Mononuclear cell (primary cell): ENCODE measurements around the gene KRTAP10-6. TPM values are rescaled to one million over a fixed set of nuclear protein-coding genes. Genes with fewer than 3 reads are reported as not detected.
"Not testable (repeated sequence)": the region's sequence is repeated elsewhere in the genome, so short reads cannot be mapped to it uniquely, and the experiment has no call there.

Experiments
- H3K27me3 ChIP-seq: 2 replicates; pipeline ENCODE4 v1.6.0; 2011; ENCODE audit warnings: low read length, control low read depth; ENCODE audit not compliant: insufficient read depth
- H3K4me1 ChIP-seq: 2 replicates; pipeline ENCODE4 v1.5.1; 2011; ENCODE audit warnings: mild to moderate bottlenecking, low read length, control low read depth; ENCODE audit not compliant: insufficient read depth
- H3K4me3 ChIP-seq: 2 replicates; pipeline ENCODE4 v1.5.1; 2011; ENCODE audit warnings: mild to moderate bottlenecking, low read length, moderate library complexity
- H3K9me3 ChIP-seq: 2 replicates; pipeline ENCODE4 v1.5.1; 2011; ENCODE audit warnings: low read depth, mild to moderate bottlenecking, control low read depth, low read length
- total RNA-seq: library from RNA; depleted of rRNA; stranded (reverse); fragments of >200 nt; gene quantifications from one replicate; pipeline ENCODE4 v1.2.3, GENCODE V29; 2012

Gene KRTAP10-6
- total RNA-seq, 1 donor = not detected

DNA sequence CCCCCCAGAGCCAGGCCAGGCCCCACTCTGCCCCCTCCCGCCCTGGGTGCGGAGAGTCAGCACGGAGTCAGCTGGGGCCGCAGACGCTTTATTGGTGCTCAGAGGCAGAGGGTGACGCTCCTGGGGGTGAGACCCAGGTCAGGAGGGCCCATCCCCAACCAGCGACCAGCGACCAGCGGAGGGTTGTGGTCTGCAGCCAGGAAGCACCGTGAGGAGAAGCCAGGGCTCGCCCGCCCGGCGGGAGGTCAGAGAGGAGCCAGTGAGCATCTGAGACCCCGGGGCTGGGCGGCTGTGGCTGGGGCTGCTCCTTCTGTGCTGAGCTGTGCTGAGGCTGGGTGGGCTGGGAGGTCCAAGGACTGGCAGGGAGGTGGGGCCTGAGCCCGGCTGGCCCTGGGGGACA lies 42.0 kb downstream of the KRTAP10-6 start:
- not testable (repeated sequence) for H3K4me1 ChIP-seq, H3K9me3 ChIP-seq, H3K27me3 ChIP-seq, H3K4me3 ChIP-seq

DNA sequence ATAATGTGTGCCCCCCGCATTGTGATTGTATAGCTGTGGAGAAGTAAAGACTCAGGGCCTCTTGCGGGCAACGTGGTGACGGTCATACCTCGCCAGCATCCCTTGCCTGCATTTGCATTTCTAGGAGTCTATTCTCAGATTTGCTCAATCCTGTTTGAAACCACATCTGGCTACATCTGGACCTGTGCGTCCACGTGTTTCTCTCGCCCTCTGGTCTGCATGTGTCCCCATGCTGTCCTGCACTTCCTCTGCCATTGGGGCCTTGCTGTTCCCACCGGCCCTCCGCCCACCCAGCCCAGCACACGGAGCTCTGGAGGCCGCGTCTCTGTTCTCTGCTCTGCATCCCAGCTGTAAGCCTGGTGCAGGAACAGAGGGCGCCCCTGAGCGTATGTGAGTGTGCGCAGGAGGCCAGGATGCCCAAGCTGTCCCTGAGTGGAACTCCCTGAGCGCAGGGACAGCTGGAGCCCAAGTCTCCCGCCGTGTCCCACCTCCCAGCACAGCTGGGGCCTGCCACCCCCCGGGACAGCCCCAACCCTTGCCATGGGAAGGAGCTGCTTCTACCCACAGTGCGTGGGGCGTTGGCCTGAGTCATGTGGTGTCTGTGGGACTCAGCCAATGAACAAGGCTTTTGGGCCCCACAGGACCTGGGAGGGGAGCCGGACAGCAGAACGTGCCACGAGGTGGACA lies 42.6 kb downstream of the KRTAP10-6 start:
- H3K4me1 ChIP-seq = peaks cover 9% of the 10 kb centered on the region
- peaks cover 8% of the 10 kb centered on the region for H3K9me3 ChIP-seq
- H3K4me3 ChIP-seq = no peak overlapping the region
- H3K27me3 ChIP-seq = peaks cover 2% of the 10 kb centered on the region

DNA sequence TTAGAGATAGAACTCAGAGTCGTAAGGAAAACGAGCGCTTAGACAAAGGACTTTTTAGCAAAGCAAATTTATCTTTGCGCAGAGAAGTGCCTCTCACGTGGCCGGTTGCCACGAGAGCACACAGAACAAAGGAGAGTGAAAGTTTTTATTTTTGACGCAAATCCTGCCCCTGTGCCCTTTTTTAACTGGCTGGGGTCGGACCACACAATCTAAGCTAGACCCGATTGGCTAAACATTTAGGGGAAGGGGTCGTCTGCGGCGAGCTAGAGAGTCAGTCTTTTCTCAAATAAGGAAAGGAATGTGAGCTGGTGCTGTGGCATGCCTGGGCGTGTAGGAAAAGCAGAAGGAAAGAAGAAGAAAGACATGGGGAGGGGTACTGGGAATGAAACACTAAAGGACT lies 43.4 kb downstream of the KRTAP10-6 start:
- H3K27me3 ChIP-seq = peaks cover 2% of the 10 kb centered on the region
- peaks cover 9% of the 10 kb centered on the region for H3K4me1 ChIP-seq
- no peak overlapping the region for H3K4me3 ChIP-seq
- peaks cover 8% of the 10 kb centered on the region for H3K9me3 ChIP-seq

DNA sequence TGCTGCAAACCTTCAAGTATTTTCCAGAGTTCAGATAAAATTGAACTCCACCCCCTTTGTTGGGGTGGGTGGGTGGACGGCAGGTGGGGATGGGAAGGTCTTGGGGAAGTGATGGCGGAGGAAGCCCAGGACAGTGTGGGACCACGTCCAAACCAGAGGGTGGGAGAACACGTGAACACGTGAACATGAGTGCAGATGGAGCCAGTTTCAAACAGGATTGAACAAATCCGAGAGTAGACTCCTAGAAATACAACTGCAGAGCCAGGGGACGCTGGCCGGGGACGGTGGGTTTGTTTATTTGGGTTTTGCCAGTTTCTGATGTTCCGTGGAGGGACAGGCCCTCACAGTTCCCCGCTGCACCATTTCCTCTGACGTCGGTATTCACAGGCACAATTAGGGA lies 43.9 kb downstream of the KRTAP10-6 start:
- H3K4me1 ChIP-seq = peaks cover 9% of the 10 kb centered on the region
- H3K27me3 ChIP-seq = peaks cover 2% of the 10 kb centered on the region
- H3K4me3 ChIP-seq = no peak overlapping the region
- peaks cover 13% of the 10 kb centered on the region for H3K9me3 ChIP-seq

DNA sequence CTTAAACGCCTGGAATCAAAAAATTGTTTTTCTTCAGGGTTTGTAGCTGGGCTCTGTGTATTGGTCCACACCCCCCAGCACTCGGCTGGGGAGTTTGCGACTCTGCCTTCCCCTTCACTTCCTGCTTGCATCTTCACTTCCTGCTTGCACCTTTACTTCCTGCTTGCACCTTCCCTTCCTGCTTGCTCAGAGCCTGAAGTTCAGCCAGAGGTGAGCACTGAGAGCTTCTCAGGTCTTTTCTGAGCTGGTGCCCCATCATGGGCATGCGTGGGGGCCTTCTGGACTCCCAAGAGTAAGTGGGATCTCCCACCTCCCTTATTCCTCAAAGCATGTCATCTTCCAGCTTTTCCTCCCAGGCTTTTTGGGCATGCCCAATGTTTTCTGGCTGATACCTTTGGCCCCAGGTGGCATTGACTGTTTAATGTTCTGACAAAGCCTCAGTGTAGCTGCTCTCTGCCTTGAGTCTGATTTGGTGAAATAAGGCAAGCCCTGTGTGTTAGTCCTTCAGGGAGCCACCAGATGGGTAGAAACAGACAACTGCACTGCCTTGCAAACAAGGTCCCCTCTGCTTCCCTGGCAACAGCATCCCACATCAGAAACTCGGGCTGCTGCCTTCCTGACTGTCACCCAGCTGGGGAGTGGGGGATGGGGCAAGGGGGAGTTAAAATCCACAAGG lies 44.5 kb downstream of the KRTAP10-6 start:
- H3K4me1 ChIP-seq = peaks cover 9% of the 10 kb centered on the region
- peaks cover 19% of the 10 kb centered on the region for H3K9me3 ChIP-seq
- H3K4me3 ChIP-seq = no peak overlapping the region
- H3K27me3 ChIP-seq = peaks cover 2% of the 10 kb centered on the region

DNA sequence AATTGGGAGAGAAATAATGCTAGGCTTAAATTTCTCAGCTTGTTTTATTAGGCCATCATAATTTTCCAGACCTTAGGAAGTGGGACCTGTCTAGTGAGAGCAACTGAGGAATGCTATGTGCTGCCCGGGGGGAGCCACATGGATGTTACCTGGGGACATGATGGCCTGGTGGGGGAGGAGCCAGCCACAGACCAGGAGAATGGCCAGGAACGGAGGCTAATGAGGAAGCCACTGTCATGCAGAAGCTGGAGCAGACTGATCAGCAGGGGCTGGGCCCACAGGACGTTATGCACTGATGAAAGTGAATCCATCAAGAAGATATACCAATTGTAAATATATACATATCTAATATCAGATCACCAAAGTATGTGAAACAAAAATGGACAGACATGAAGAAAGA lies 47.7 kb downstream of the KRTAP10-6 start:
- peaks cover 9% of the 10 kb centered on the region for H3K4me1 ChIP-seq
- H3K9me3 ChIP-seq = peaks cover 26% of the 10 kb centered on the region
- no peak overlapping the region for H3K4me3 ChIP-seq
- peaks cover 2% of the 10 kb centered on the region for H3K27me3 ChIP-seq

DNA sequence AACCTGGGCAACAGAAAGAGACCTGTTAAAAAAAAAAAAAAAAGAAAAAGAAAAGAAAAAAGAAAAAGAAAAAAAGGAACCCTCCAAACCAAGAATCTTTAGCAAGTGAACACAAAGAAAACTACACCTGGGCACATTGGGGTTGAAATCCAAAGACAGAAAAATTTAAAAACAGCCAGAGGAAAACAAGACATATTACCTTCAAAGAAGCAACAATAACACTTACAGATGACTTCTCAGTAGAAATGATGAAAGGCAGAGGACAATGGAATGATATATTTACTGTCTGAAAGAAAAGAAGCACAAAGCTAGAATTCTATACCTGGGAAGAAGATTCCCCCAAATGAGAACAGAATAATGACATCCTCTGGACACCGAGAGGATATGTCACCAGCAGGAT lies 49.6 kb downstream of the KRTAP10-6 start:
- peaks cover 6% of the 10 kb centered on the region for H3K4me1 ChIP-seq
- H3K27me3 ChIP-seq = peaks cover 2% of the 10 kb centered on the region
- peaks cover 26% of the 10 kb centered on the region for H3K9me3 ChIP-seq
- H3K4me3 ChIP-seq = no peak overlapping the region

Other genes starting within 250 kb of the KRTAP10-6 start
- gene TRPM2, start 238.9 kb downstream of the KRTAP10-6 start, total RNA-seq = 2.2 TPM
- 0.31 TPM for gene LRRC3, start 137.0 kb downstream of the KRTAP10-6 start, total RNA-seq
- gene KRTAP10-1, start 52.3 kb downstream of the KRTAP10-6 start, total RNA-seq = not detected
- gene KRTAP10-2, start 41.0 kb downstream of the KRTAP10-6 start, total RNA-seq = not detected
- not detected for gene KRTAP10-3, start 33.7 kb downstream of the KRTAP10-6 start, total RNA-seq
- gene KRTAP10-4, start 18.8 kb downstream of the KRTAP10-6 start, total RNA-seq = not detected
- not detected for gene KRTAP10-5, start 11.9 kb downstream of the KRTAP10-6 start, total RNA-seq
- not detected for gene KRTAP10-7, start 8.1 kb upstream of the KRTAP10-6 start, total RNA-seq
- not detected for gene KRTAP10-8, start 19.6 kb upstream of the KRTAP10-6 start, total RNA-seq
- gene KRTAP10-9, start 34.6 kb upstream of the KRTAP10-6 start, total RNA-seq = not detected
- not detected for gene KRTAP10-10, start 44.9 kb upstream of the KRTAP10-6 start, total RNA-seq
- gene KRTAP10-11, start 53.9 kb upstream of the KRTAP10-6 start, total RNA-seq = not detected
- not detected for gene KRTAP12-4, start 62.2 kb upstream of the KRTAP10-6 start, total RNA-seq
- not detected for gene KRTAP12-3, start 65.4 kb upstream of the KRTAP10-6 start, total RNA-seq
- gene KRTAP12-2, start 74.4 kb upstream of the KRTAP10-6 start, total RNA-seq = not detected
- gene KRTAP12-1, start 89.7 kb upstream of the KRTAP10-6 start, total RNA-seq = not detected
- not detected for gene KRTAP10-12, start 104.7 kb upstream of the KRTAP10-6 start, total RNA-seq
- not detected for gene TSPEAR, start 119.1 kb upstream of the KRTAP10-6 start, total RNA-seq
- 90.0 TPM for gene UBE2G2, start 209.3 kb upstream of the KRTAP10-6 start, total RNA-seq
- gene SUMO3, start 225.6 kb upstream of the KRTAP10-6 start, total RNA-seq = 86.3 TPM